Choroid plexus epithelial cell (primary cell): ENCODE data around the gene TNFRSF18.

Experiments used
- DNase-seq: peaks from one replicate; pipeline ENCODE4 v3.0.0-alpha.2; 2010; ENCODE audit warnings: low read depth
- H3K4me3 ChIP-seq: 2 replicates; pipeline ENCODE4 v1.5.1; 2011; ENCODE audit warnings: low read depth, mild to moderate bottlenecking, control low read depth, low read length, moderate library complexity
- TF ChIP-seq, protein P1 (sequence below): conservative IDR thresholded peaks from 2 replicates; pipeline ENCODE4 v1.5.1; 2011; ENCODE audit warnings: low read depth, mild to moderate bottlenecking, control low read depth, inconsistent platforms, low read length, moderate library complexity

The TNFRSF18 gene

GRCh38 chr1:1183221-1183747 lies 23.1 kb downstream of the TNFRSF18 start:
- TF ChIP-seq, protein P1, sequence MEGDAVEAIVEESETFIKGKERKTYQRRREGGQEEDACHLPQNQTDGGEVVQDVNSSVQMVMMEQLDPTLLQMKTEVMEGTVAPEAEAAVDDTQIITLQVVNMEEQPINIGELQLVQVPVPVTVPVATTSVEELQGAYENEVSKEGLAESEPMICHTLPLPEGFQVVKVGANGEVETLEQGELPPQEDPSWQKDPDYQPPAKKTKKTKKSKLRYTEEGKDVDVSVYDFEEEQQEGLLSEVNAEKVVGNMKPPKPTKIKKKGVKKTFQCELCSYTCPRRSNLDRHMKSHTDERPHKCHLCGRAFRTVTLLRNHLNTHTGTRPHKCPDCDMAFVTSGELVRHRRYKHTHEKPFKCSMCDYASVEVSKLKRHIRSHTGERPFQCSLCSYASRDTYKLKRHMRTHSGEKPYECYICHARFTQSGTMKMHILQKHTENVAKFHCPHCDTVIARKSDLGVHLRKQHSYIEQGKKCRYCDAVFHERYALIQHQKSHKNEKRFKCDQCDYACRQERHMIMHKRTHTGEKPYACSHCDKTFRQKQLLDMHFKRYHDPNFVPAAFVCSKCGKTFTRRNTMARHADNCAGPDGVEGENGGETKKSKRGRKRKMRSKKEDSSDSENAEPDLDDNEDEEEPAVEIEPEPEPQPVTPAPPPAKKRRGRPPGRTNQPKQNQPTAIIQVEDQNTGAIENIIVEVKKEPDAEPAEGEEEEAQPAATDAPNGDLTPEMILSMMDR: no peak
- no peak overlapping the region for H3K4me3 ChIP-seq
- no peak for DNase-seq

DNA sequence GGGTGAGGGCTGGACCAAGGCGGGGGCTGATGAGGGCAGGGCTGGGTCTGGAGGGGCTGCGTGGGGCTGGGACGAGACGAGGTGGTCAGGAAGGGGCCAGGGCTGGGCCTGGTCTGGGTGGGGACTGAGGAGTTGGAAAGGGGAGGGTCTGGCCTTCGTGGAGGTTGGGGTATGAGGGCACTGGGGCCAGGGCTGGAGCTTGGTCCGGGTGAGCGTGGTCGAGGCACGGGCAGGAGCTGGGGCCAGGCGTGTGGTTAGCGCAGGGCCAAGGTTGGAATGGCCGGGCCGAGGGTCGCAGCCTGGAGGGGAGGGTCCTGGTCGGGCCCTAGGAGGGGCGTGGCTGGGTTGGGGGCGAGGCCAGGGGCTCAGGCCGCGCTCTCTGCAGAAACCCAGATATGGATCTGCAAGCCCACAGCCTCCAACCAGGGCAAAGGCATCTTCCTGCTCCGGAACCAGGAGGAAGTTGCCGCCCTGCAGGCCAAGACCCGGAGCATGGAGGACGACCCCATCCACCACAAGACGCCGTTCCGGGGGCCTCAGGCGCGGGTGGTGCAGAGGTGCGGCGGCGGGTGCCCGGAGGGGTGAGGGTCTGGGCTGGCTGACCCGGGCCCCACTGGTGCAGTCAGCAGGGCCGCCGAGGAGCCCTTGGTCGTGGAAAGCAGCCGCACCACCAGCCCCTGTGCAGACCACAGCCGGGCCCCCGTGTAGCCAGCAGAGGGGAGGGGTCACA lies 23.7 kb downstream of the TNFRSF18 start:
- TF ChIP-seq, protein P1: no peak
- DNase-seq: no peak
- H3K4me3 ChIP-seq: no peak overlapping the region

DNA sequence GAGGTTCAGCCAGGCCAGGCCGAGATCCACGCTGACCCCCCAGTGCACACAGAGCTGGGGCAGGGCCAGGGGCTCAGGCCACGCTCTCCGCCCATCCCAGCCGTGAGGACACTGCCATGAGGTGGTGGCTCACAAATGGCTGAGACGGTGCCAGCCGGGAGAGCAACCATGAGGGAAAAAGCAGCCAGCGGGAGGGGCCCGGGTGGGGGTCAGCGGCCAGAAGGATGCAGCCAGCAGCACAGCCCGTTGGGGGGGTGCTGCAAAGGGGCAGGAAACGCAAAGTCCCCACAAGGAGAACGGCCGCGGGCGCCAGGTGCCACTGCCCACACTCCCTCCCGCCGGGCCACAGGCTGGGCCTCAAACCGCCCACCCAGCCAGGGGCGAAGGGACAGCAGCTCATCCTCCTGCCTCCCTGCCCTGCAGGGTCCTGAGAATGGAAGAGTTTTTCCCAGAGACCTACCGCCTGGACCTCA lies 24.4 kb downstream of the TNFRSF18 start:
- TF ChIP-seq, protein P1: no peak
- no peak for DNase-seq
- H3K4me3 ChIP-seq: no peak overlapping the region

DNA sequence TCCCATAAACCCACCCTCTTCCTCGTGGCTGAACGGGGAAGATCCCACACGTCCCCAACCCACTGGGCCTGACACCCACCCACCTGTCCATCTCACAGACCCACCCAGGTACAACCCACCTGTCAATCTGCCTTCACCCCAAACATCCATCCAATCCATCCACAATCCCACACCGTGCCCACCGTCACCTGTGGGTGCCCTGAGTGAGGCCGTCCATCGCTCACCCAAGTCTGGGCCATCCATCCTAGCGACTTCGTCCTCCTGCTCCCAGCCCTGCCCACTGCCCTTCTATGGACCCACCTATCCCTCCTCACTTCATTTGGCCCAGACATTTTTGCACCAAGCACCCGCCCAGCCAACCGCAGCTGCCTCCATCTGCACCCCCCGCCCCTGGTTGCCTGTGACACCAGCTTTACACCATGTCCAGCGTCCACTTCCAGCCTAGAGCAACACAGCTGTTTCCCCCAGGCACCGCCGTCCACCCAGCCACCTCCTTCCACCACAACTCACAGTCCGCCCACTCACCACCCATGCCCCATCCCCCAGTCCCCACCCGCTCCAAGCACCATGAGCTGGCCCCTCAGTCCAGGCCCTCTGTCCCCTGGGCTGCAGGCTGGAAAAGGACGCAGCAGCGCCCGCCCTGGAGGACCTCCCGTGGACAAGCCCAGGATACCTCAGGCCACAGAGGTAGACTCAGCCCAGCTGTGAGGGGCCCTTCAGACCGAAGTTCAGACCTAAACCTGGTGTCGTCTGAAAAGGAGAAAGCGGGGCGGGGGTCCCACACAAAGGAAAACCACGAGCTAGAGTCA lies 25.1 kb downstream of the TNFRSF18 start:
- DNase-seq: no peak
- H3K4me3 ChIP-seq: no peak overlapping the region
- TF ChIP-seq, protein P1: no peak

DNA sequence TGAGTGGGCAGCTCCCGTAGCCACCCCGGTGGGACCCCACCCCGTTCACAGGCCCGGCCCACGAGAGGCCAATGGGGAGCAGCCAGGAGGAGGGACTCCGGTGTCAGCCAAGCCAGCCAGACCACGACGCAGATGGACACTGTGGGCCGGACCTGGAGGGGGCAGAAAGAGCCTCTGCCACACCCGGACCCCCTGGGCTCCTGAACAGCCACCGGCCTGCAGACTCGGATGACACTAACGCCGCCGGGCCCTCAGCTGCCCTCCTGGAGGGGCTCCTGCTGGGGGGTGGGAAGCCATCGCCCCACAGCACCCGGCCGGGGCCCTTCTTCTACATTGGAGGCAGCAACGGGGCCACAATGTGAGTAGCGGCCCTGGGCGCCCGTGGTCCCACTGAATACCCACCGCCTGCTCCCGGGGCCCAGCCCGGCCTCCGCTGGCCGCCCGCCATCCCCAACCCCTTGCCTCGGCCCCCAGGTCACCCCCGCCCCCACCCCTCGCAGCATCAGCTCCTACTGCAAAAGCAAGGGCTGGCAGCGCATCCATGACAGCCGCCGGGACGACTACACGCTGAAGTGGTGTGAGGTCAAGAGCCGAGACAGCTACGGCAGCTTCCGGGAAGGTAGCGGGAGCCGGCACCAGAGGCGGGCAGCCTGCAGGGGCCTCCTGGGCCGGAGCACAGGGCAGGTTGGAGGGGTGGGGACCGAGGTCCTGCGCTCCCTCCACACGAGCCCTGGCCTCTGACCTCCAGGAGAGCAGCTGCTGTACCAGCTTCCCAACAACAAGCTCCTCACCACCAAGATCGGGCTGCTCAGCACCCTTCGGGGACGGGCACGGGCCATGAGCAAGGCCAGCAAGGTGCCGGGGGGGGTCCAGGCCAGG lies 26.2 kb downstream of the TNFRSF18 start:
- TF ChIP-seq, protein P1: no peak
- DNase-seq: no peak
- no peak overlapping the region for H3K4me3 ChIP-seq

GRCh38 chr1:1179346-1179982 lies 26.9 kb downstream of the TNFRSF18 start:
- TF ChIP-seq, protein P1: no peak
- no peak overlapping the region for H3K4me3 ChIP-seq
- DNase-seq: no peak
